HG03196 (cell line): ENCODE data around the gene CAP2.
"Not testable (repeated sequence)": the region's sequence is repeated elsewhere in the genome, so short reads cannot be mapped to it uniquely, and the experiment has no call there.

Experiments used
- ATAC-seq: cut with Tn5 transposase; IDR thresholded peaks from one replicate; pipeline ENCODE4 v1.9.1; 2021; ENCODE audit not compliant: unreplicated experiment

CAP2 gene

DNA sequence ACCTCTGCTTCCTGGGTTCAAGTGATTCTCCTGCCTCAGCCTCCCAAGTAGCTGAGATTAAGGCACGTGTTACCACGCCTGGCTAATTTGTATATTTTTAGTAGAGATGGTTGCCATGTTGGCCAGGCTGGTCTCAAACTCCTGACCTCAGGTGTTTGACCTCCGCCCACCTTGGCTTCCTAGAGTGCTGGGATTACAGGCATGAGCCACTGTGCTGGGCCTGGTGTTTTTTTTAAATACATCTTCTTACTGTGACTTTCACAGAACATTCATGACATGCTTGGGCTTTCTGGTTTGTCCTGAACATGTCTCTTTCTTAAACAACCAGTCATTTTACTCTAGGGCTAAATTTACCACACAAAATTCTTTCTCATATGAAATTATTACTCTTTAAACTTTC, 172.0 kb downstream of the CAP2 start:
- ATAC-seq: no peak

DNA sequence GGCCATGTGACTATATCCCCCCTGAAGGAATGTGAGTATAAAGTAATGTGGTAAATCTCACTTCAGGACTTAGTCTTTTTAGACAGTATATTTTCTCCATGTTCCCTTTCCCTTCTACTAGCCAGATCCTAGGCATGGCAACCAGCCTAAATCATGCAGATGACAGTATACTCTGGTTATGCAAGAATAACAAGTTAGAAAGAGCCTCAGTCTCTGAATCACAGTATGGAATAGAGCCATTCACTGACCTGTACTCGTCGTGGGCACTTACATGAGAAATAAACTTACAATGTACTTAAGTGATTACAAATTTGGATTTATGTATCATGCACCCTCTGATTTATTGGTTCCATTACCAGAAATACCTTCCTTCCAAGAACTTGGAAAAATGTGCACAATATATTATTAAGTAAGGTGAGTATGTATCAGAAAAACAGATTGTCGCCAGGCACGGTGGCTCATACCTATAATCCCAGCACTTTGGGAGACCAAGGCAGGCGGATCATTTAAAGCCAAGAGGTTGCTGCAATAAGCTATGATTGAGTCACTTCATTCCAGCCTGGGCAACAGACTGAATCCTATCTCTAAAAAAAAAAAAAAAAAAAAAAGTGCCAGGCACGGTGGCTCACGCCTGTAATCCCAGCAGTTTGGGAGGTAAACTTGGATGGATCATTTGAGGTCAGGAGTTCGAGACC, 181.6 kb downstream of the CAP2 start:
- no peak for ATAC-seq

DNA sequence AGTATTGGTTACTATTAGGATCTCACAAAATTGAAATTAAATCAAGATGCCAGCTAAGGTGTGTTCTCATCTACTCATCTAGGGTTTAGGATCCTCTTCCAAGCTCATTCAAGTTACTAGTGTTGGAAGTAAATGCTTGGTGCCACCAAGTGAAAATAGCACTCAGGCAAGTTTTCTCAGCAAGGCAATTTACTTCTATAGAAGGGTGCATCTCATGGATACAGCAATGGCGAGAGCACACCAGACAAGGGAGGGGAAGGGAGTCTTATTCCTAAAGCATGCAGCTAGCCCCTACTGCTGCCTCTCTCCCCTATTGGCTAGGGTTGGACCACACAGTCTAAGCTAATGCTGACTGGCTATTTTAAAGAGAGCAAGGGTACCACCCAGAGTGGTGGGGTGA, 183.7 kb downstream of the CAP2 start:
- no peak for ATAC-seq

DNA sequence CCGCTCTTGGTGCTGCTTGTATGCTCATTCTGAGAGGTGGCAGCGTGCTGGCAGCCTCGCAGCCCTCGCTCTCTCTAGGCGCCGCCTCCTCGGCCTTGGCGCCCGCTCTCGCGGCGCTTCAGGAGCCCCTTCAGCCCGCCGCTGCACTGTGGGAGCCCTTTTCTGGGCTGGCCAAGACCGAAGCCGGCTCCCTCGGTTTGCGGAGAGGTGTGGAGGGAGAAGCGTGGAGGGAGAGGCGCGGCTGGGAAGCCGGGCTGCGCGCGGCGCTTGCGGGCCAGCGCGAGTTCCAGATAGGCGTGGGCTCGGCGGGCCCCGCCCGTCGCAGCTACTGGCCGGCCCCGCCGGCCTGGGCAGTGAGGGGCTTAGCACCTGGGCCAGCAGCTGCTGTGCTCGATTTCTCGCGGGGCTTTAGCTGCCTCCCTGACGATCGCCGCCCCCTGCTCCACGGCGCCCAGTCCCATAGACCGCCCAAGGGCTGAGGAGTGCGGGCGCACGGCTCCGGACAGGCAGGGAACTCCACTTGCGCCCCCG, 187.2 kb downstream of the CAP2 start:
- no peak for ATAC-seq

DNA sequence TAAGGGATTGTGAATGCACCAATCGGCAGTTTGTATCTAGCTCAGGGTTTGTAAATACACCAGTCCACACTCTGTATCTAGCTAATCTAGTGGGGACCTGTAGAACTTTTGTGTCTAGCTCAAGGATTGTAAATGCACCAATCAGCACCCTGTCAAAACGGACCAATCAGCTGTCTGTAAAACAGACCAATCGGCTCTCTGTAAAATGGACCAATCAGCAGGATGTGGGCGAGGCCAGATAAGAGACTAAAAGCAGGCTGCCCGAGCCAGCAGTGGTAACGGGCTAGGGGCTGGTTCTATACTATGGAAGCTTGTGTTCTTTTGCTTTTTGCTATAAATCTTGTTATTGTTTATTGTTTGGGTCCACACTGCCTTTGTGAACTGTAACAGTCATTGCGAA, 187.9 kb downstream of the CAP2 start:
- ATAC-seq: not testable (repeated sequence)

DNA sequence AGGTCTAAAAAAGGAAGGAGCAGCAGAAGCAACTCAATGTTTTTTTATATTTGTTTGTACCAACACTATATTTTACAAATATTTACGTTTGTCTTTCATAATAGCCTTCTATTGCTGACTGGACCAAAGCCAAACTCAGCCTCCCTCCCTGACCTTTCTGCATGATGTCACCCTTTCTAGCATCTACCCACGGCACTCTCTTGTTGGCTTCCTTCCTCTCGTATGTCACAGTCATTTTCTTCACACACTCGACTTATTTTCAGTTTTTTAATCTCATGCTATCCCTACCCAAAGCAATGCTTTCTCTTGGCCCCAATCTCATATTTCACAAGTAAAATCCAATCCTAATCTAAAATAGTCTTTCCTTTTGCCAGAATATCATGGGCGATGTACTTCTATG, 190.4 kb downstream of the CAP2 start:
- ATAC-seq: no peak

DNA sequence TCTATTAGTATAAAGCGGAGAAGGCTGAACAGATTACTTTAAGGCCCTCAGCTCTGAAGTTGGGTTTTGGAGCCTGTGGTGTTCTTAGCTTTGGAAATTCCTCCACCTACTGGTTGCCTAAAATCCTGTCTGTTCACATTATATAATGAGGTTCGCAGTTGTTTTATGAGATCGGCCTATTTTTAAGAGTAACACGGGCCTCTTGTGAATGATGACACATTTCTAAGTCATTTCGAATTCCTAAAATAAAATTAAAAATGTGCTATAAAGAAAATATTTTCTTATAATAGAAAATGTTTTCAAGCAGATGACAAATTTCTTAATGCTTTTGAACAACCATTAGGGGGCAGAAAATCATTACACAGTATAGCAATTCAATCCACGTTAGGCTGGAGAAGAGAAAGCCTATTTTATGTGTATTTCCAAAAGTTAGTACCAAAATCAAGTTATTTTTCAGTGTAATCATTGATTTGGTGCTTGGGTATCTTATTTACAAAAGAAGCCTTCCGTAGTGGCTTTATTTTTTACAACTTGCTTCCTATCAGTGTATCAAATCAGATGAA, 190.9 kb downstream of the CAP2 start:
- ATAC-seq: peak; percentile 54

DNA sequence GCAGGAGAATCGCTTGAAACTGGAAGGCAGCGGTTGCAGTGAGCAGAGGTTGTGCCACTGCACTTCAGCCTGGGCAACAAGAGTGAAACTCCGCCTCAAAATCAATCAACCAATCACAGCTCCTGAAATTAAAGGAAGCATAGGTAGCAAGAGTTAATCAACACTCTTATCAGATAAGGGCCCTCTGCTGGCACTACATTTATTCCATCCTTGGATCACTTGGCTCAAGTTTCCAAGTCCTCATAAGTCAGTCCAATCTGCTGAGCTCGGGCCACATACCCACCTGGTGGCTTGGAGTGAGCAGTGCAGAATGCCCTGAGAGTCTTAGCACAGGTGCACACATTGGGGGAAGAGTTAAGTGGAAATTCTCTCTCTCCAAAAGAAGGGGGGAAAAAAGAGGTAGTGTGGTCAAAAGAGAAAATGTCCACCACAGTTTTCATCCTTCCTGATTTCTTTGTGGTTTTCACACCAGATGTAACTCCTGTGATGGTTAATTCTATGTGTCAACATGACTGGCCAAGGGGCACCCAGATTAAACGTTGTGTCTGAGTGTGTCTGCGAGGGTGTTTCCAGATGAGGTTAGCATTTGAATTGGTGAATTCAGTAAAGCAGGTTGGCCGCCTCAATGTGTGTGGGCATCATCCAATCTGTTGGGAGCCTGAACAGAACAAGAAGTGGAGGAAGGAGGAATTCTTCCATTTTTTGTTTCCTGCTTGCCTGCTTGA, 192.5 kb downstream of the CAP2 start:
- ATAC-seq: no peak

DNA sequence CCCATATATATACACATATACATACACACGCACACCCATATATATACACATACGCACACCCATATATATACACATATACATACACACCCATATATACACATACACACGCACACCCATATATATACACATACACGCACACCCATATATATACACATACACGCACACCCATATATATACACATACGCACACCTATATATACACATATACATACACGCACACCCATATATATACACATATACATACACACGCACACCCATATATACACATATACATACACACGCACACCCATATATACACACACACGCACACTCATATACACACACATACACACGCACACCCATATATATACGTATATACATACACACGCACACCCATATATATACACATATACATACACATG, 193.2 kb downstream of the CAP2 start:
- not testable (repeated sequence) for ATAC-seq

DNA sequence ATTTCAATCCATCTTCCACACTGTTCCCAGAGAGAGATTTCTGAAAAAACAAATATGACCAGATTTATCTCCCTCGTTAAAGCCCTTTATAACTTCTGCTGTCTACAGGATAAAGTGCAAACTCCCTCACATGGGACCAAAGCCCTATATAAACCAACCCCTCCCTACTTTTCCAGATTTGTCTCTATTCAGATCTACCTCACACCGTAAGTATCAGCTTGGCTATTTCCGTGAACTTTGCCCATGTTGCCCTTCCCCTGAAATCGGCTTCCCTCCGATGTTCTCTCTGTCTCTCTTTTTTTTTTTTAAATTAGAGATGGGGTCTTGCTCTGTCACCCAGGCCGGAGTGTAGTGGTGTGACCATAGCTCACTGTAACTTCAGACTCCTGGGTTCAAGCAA, 194.6 kb downstream of the CAP2 start:
- ATAC-seq: no peak

DNA sequence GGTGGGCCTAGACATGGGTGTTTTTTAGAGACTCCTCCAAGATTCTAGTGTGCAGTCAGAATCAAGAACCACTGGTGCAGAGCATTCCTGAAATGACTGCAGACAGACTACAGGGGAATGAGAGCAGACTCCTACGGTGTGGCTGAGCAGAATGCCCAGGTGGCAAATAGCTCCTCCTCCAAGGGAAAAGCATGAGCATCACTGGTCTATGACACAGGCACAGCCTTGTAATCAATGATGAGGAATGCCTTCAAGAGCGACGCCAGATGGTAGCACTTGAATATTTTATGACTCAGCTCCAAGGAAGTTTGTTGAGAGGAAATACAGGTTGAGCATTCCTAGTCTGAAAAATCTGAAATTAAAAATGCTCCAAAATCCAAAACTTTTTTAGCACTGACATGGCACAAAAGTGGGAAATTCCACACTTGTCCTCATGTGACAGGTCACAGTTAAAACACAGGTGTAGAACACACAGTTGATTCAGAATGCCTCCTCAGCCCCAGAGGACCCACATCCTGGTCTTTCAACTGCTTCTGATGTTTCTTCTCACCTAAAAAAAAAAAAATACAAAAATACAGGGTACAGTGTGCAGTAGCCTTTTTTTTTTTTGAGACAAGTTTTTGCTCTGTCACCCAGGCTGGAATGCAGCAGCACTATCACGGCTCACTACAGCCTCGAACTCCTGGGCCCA, 196.2 kb downstream of the CAP2 start:
- no peak for ATAC-seq

DNA sequence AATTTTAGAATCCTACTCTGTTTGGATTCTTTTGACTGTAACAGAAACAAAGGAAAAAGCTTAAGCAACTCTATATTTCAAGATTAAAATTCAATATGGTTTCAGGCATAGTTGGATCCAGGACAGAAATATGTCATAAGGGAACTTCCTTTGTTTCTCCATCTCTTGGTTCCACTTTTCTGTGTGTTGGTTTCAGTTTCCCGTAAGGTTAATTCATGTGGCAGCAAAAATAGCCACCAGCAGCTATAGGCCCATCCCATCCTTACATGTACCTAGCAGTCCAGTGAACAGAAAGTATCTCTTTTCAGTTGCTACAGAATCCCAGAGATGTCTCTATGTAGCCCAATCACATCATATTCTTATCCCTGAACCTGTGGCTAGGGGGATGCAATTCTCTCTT, 197.9 kb downstream of the CAP2 start:
- no peak for ATAC-seq

DNA sequence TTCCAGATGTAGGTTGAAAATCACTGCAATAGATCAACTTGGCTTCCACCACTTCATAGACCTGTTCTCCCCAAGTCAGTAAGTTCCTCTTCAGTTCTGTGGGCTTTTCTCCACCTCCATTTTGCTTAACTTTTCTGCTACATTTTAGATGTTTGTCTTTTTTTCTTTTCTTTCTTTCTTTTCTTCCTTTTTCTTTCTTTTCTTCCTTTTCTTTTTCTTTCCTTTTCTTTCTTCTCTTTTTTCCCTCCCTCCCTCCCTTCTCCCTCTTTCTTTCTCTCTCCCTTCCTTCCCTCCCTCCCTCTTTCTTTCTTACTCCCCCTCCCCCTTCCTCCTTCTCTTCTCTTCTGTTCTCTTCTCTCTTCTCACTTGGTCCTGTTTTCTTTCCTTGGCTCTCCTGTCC, 199.9 kb downstream of the CAP2 start:
- no peak for ATAC-seq

DNA sequence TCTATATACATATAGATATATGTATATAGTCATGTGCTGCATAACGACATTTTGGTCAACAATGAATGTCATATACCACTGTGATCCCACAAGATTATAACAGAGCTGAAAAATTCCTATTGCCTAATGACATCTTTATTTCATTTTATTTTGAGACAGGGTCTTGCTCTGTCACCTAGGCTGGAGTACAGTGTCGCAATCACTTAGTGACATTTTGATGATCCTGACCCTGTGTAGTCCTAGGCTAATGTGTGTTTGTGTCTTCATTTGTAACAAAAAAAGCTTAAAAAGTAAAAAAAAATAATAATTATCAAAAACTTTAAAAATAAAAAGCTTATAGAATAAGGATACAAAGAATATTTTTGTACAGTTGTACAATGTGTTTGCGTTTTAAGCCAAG, 202.7 kb downstream of the CAP2 start:
- no peak for ATAC-seq

DNA sequence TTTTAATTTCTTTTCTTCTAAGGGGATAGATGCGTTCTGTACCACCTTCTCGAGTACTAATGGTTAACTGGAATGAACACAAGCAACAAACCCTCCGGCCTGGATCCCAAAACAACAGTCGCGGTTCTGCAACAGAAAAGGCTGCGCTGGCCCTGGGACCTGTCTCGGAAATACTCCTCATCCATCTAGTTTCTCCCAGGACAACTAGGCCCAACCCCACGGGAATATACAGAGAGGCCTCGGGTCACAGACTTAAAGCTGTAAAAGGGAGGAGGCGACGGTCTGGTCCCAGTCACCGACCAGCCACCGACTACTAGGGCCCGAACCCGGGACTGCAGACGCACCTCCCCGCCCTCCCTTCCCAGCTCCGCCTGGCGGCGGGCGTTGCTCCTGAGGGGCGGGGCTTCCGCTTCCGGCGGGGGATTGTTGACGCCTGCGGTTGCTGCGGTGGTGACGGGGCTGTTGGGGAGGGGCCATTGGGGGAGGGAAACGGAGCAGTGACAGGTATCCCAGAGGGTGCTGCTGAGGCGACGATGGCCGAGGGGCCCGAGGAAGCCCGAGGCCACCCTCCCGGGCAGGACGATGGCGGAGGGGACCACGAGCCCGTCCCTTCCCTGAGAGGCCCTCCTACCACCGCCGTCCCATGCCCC, 206.6 kb downstream of the CAP2 start, which contains the start of gene FAM8A1:
TSS of gene FAM8A1 (plus strand) at position 426 of the 650 bp plus-strand sequence. CDS start at position 534, 108 bp downstream.
- peak; percentile 91 for ATAC-seq

DNA sequence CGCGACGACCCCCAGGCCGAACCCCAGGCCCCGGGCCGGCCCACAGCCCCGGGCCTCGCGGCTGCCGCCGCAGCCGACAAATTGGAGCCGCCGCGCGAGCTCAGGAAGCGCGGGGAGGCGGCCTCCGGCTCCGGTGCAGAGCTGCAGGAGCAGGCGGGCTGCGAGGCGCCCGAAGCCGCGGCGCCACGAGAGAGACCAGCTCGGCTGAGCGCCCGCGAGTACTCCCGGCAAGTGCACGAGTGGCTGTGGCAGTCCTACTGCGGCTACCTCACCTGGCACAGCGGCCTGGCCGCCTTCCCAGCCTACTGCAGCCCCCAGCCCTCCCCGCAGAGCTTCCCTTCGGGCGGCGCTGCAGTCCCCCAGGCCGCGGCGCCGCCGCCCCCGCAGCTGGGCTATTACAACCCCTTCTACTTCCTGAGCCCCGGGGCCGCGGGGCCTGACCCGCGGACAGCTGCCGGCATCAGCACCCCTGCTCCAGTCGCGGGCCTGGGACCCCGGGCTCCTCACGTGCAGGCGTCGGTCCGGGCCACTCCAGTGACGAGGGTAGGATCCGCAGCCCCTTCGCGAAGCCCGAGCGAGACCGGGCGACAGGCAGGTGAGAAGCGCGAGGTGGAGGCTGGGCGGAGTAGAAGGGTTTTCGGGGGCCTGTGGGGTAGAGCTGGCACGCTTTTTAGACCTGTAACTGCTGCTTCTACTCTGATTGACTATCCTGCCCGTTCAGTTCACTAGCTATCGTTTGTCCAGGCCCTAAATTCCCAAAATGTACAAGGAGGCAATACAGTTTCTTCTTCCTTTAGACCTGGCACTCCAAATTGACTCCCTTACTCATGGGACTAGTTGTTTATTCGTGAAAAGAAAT, 207.4 kb downstream of the CAP2 start:
- peak; percentile 47 for ATAC-seq

DNA sequence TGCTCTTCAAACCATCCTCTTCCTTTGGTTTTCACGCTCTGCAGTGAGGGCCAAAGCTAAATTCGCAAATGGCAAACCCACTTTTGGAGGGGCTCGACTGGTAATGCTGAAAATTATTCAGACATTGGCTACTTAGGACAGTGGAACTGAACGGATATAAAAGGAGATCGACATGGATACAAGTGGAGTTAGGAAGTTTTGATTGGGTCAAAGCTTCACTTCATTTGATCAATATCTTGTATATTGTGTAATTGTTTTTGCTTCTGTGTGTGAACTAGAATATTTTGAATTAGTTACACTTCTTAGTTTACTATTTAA, 207.9 kb downstream of the CAP2 start:
- ATAC-seq: no peak

DNA sequence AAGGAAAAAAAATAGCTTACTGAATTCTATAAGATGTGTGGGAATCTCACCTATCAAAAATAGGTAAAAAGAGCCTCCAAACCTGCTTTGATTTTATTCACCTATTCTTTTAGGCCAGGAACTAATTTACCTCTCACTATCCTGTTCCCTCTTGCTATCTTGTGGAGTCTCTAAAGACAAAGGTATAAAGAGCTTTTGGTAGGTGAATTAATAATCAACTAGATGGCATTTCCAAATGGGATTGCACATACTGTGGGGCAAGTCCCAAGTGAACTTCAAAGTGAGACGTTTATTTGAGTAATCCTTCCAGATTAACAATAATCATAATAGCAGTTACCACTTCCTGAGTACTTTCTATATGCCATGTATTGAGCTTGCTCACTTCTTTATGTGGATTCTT, 209.5 kb downstream of the CAP2 start:
- no peak for ATAC-seq

DNA sequence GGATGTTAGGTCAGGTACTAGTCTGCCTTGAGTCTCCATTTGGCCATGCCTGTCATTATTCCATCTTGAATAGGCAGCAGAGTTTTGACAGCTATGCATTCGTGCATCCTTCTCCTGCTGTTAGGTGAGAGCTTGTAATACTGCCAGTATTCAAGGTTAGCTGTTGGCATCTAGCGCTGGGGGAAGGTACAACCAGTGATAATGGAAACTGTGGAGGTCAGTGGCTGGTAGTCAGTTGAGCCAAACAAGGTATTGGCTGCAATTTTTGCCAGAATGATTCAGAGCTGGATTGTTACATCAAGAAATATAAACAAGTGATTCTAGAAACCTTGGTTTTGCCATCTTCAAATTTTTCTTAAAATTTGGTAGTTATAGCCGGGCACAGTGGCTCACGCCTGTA, 213.2 kb downstream of the CAP2 start:
- no peak for ATAC-seq
